ENCODE data around the gene QSER1.
"Not testable (repeated sequence)": the region's sequence is repeated elsewhere in the genome, so short reads cannot be mapped to it uniquely, and the experiment has no call there.

The QSER1 gene

DNA sequence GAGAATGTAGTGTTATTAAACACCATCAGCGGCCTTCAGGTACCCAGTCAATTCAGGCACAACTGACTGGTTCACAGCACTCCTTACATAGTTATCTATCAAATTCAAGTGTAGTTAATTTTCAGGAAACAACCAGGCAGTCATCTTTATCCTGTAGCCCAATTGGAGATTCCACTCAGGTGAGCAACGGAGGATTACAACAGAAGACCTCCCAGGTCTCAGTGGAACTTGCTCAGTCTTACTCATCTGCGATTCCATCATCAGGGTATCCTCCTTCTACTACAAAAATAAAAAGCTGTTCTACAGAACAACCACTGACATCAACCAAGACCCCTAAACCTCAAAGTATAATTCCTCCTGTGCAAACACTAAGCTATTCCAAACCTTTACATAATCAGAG lies 39.6 kb downstream of the QSER1 start:
- no peak for DNase-seq (ENCODE audit: low read depth, low spot score)

DNA sequence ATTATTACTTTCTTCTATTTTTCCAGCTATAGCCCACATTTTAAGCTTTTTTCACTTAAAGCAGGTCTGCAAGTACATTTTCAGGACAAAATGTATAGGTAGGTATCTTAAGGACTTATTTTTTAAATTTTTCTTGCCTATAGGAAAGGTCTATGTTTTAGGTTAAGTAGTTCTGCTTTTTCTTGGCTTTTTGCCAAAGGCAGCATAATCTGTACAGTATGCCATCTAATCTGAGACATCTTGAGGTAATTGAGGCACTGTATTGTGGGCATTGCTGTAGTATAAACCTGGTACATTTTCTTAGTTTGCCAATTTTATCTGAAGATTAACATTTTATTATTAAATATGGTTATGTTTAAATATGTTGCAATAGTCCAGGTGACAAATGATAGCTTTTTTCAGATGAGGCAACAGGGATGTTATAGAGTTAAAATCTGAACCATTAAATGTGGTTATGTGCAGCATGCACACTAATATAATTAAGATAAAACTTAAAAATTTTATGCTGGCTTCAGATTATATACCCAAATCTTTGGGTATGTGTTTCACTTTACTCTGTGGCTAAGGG lies 42.9 kb downstream of the QSER1 start:
- no peak for DNase-seq (ENCODE audit: low read depth, low spot score)

DNA sequence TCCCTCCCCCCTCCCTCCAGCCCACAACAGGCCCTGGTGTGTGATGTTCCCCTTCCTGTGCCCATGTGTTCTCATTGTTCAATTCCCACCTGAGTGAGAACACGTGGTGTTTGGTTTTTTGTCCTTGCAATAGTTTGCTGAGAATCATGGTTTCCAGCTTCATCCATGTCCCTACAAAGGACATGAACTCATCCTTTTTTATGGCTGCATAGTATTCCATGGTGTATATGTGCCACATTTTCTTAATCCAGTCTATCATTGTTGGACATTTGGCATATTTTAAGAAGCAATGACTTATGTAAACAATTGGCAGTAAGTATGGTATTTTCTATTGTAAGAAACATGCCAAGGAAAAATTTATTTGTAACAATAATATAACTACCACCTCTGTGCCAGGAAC lies 43.6 kb downstream of the QSER1 start:
- not testable (repeated sequence) for DNase-seq (ENCODE audit: low read depth, low spot score)

DNA sequence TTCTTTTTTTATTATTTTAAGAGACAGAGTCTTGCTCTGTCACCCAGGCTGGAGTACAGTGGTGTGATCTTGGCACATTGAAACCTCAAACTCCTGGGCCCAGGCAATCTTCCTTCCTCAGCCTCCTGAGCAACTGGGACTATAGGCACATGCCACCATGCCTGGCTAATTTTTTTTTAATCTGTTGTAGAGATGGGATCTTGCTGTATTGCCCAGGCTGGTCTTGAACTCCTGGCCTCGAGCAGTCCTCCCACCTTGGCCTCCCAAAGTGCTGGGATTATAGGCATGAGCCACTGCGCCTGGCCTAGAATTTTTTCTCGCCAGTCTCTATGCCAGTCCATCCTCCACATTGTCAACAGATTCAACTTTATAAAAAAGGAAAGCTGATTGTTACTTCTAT lies 44.7 kb downstream of the QSER1 start:
- DNase-seq (ENCODE audit: low read depth, low spot score) = not testable (repeated sequence)

DNA sequence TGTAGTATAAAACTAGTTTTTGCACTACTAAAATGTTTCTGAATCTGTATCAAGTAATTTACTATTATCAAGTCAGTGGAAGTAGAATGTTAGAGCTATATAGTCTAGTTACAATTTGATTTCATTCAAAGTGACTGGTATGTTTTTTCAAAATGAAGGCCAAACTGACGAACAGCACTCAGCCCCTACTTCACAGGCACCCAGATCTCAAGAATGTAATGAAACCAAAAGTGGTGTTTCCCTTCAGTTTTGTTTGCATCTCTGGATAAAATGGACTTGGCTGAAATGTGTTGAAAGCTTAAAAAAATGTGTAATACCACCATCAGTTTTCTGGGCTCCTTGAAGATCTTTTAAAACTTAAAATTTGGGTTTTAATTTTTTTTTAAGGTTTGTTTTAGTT lies 46.4 kb downstream of the QSER1 start:
- DNase-seq (ENCODE audit: low read depth, low spot score) = no peak

DNA sequence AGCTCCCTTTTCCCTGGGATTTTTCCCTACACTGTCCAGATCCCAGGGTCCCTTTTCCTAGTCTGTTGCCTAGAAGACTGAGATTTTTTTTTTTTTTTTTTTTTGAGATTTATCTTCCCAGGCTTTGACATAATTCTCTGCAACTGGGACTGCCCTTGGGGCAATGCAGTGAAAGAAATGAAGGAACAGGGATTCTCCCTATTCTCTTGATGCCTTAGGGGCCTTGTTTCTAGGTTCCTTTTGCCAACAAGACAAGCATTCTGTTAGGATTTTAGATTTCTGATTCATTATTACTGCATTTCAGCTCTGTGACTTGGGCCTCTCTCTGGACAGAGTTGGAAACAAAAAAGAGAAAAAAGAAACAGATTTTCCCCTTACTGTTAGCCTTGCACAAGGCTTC lies 47.3 kb downstream of the QSER1 start:
- DNase-seq (ENCODE audit: low read depth, low spot score) = no peak

DNA sequence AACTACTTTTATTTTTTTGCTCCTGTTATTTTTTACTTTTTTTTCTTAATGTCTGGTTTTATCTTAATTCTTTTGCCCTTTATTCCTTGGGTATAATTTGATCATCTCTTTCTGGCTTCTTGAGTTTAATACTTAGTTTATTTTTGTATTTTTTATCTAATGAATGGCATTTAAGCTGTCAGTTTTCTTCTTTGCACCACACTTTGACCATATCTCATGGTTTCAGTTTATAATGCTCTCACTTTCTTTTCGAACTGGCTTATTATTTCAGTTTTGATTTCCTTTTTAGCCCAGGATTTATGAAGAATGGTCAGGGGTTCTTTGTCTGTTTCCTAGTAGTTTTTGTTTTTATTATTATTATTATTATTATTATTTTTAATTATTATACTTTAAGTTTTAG lies 48.3 kb downstream of the QSER1 start:
- no peak for DNase-seq (ENCODE audit: low read depth, low spot score)

DNA sequence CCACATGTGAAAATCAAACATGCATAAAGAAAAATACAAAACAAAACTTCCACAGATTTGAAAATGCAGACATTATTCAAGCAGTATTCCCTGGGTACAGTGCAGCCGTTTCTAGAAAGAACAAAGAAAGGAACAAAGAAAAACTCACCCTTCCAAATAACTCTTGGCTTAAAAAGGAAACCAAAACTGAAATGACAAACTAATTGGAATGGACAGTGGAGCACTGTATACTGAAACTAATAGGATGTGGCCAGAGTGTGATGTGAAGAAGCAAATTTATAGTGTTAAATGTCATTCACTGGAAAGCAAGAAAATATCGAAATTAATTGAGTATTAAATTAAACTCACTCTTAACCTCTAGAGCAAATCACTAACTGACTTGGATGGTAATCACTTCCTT lies 55.4 kb downstream of the QSER1 start:
- DNase-seq (ENCODE audit: low read depth, low spot score) = no peak

DNA sequence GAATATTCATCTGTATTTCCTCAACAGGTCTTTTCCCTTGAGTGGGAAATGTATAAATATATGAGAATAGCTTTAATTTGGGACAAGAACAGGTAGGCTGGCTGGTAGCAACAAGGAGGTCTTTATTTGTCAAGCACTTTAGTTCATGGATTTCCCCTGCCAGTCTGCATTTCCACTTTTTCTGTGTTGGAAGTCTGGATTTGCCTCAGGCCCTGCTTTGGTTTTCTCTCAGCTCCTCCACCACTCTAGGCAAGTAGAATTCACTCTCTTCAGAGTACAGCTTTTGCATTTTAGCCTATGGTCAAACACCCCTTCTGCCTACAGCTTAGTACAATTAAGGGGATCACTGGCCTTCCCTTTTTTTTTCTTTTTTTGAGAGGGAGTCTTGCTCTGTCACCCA lies 57.1 kb downstream of the QSER1 start:
- DNase-seq (ENCODE audit: low read depth, low spot score) = no peak

DNA sequence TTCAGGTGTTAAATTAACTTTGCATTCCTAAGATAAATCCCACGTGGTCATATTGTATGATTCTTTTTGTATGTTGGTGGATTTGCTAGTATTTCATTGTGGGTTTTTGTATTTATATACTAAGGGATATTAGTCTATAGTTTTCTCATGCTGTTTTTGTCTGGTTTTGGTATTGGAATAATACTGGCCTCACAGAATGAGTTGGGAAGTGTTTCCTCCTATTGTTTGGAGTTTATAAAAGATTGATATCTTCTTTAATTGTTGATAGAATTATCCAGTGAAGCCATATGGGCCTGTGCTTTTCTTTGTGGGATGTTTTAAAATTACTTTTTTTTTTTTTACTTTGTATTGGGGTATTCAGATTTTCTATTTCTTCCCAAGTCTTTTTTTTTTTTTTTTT lies 59.8 kb downstream of the QSER1 start:
- no peak for DNase-seq (ENCODE audit: low read depth, low spot score)

DNA sequence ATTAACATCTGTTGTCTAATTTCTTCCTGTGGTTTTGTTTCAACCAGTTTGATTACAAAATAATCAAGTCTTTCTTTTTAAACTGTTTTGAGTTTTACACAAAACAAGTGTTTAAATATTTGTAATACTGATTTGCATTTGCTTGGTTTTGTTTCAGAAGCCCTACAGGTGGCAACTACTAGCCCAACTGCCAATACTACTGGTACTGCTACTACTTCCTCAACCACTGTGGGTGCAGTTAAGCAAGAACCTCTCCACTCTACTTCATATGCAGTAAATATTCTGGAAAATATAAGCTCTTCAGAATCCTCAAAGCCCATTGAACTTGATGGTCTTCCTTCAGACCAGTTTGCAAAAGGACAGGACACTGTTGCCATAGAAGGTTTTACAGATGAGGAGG lies 61.1 kb downstream of the QSER1 start:
- DNase-seq (ENCODE audit: low read depth, low spot score) = no peak

DNA sequence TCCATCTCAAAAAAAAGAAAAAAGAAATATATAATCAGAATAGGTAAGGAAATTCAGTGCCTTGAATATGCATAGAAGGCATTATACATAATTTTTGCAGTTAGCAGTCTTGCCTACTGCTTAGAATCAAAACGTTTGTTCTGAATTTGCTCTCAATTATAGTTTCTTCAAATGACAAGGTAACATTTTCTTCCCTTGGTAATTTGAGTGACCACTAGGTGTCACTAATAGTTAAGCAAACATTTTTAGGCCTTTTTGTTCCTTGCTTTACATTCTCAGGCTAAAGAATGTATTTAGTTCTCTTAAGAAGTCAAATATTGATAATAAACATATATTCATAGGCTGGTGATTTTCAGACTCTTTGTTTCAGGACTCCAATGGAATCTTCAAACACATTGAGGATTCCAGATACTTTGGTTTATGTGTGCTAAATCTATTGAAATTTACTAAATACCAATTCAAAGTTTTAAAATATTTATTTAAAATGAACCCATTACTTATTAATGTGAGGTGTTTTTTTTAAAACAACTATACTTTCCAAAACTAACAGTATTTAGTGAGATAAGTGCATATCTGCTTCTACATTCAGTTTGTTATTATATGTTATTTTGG lies 68.0 kb downstream of the QSER1 start:
- peak; percentile 65 for DNase-seq (ENCODE audit: low read depth, low spot score)

DNA sequence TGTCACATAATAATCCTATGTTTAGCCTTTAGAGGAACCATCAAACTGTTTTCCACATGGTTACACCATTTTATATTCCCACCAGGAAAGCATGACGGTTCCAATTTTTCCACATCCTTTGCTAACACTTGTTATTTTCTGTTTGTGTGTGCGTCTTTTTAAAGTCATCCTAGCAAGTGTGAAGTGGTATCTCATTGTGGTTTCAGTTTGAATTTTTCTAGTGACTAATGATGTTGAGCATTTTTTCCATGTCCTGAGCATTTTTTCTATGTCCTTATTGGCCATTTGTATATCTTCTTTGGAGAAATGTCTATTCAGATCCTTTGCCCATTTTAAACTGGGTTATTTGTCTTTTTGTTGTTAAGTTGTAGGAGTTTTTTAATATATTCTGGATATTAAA lies 69.4 kb downstream of the QSER1 start:
- DNase-seq (ENCODE audit: low read depth, low spot score) = peak; percentile 60

DNA sequence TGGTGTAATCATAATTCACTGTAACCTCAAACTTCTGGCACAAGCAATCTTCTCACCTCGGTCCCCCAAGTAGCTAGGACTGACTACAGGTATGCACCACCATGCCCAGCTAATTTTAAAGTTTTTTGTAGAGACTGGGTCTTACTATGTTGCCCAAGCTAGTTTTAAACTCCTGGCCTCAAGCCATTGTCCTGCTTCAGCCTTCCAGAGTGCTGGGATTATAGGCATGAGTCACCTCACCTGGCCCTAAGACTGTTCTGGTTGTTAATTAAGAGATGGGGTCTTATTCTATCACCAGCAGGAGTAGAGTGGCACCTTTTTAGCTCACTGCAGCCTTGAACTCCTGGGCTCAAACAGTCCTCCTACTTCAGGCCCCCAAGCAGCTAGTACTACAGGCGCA lies 71.1 kb downstream of the QSER1 start:
- peak; percentile 8 for DNase-seq (ENCODE audit: low read depth, low spot score)

DNA sequence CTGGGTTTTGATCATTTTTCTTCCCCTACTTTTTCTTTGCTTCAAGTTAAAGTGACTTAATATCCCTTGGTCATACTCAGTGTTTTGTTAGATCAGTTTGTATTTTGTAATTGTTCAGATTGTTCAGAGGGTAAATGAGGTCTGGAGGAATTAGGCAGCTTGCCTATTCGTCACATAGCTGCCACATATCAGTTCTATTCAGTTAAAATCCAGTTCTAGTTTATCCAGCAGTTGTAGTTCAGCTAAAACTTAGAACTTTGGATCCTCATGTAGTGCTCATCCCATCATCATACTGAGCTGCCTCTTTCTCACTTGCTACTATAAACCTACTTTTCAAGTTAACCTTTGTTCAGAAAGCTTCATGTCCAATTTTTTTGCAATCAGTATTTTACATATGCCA lies 75.9 kb downstream of the QSER1 start:
- DNase-seq (ENCODE audit: low read depth, low spot score) = no peak

DNA sequence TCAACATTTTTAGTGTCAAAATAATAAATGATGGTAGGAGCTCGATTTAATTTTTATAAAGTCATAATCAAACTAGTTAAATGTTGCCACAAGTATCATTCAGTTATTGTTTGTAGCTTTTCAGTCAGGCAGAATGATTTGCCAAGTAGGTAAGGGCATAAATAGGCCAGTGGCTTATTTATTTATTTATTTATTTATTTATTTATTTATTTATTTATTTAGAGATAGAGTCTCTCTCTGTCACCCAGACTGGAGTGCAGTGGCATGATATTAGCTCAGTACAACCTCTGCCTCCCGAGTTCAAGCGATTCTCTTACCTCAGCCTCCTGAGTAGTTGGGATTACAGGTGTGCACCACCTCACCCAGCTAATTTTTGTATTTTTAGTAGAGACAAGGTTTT lies 79.6 kb downstream of the QSER1 start:
- DNase-seq (ENCODE audit: low read depth, low spot score) = not testable (repeated sequence)

DNA sequence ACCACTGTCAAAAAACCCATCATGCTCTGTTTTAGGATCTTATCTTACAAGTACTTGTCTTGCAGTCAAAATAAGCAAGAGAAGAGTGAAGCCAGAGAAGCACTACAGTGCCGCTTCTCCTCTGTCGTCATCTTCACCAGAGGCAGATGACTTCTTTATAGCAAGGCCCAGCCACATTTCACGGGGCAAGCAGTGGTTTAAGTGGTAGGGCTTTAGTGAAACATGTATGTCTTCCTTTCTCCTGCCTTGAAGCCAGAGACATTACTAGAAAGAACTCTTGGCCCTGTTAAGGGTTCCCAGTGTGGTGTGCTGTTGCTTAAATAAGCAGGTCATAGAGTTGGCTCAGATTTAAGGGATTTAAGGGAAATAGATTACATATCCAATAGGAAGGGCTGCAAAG lies 80.2 kb downstream of the QSER1 start:
- no peak for DNase-seq (ENCODE audit: low read depth, low spot score)

DNA sequence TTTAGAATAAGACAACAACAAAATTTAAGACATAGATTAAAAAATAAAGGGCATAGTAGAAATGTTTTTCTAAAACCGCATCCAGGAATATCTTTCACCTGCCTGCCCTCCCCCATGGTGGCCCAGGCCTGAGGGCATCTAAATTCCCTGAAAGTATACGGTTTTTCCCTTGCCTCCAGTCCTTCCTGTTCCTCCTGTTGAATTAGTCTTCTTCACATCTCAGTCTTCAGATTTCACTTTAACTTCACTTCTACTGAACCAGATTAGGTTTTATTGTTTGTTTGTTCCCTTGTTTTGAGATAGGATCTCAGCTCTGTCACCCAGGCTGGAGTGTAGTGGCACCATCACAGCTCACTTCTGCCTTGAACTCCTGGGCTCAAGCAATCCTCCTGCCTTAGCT lies 90.0 kb downstream of the QSER1 start:
- no peak for DNase-seq (ENCODE audit: low read depth, low spot score)

DNA sequence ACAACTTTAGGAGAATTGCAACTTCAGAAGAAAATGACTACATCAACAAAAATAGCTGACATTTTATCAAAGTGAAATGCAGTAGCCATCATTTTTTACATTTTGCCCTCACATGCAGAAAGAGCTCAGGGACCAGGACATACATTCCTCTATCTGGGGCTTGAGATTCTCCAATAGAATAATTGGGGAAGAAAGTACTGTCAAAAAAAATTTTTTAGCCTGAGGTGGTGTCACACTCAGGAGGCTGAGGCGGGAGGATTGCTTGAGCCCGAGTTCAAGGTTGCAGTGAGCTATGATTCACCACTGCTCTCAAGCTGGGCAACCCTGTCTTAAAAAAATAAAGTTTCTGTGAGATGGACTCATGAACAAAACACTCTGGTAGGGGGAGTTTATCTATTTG lies 90.9 kb downstream of the QSER1 start:
- DNase-seq (ENCODE audit: low read depth, low spot score) = no peak

DNA sequence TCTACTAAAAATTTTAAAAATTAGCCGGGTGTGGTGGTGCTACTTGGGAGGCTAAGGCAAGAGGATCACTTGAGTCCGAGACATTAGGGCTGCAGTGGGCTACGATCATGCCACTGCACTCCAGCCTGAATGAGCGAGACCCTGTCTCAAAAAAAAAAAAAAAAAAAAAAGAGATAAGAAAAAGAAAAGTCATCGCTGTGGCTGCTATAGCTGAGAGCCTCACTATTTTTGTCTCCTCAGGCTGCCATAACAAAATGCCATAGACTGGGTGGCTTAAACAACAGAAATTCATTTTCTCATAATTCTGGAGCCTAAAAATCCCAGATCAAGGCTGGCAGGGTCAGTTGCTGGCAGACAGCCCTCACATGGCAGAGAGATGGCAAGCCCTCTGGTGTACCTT lies 93.0 kb downstream of the QSER1 start:
- DNase-seq (ENCODE audit: low read depth, low spot score) = no peak

DNA sequence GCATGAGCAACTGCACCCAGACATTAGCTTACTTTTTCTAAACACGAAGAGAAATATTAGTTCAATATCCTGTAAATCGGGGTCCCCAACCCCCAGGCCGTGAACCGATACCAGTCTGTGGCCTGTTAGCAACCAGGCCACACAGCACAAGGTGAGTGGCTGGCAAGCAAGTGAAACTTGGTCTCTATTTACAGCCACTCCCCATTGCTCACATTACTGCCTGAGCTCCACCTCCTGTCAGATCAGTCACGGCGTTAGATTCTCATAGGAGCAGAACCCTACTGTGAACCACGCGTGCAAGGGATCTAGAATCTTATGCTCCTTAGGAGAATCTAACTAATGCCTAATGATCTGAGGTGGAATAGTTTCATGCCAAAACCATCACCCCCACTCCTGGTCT lies 95.2 kb downstream of the QSER1 start:
- no peak for DNase-seq (ENCODE audit: low read depth, low spot score)

DNA sequence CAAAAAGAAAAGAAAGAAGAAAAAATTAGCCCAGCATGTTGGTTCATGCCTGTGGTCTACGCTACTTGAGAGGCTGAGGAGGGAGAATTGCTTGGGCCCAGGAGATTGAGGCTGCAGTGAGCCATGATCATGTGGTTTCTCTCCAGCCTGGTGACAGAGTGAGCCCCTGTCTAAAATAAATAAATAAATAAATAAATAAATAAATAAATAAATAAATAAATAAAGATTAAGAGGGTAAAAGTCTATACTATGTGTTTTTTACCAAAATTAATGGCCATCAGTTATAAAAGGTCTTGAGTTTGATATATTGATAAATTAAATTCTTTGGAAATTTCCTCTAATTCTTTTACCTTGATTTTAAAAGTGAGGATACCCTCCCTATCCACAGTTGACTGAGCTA lies 97.9 kb downstream of the QSER1 start:
- DNase-seq (ENCODE audit: low read depth, low spot score) = no peak

DNA sequence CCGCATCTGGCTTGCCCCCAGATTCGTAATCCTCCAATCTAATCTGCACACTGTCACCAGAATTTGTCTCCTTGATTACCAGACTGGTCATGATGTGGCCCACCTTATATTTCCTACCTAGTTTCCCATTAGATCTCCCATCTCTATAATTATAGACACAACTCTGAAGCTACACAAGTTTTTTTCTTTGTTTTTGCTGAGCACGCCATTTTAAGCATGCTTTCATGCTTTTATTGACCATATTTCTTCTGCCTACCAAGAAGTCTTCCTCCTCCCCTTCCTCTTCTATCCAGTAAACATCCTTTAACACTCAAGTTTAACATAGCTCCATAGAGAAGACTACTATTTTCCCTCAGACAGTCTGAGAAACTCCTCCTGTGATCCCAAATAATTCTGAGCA lies 98.8 kb downstream of the QSER1 start:
- DNase-seq (ENCODE audit: low read depth, low spot score) = no peak

DNA sequence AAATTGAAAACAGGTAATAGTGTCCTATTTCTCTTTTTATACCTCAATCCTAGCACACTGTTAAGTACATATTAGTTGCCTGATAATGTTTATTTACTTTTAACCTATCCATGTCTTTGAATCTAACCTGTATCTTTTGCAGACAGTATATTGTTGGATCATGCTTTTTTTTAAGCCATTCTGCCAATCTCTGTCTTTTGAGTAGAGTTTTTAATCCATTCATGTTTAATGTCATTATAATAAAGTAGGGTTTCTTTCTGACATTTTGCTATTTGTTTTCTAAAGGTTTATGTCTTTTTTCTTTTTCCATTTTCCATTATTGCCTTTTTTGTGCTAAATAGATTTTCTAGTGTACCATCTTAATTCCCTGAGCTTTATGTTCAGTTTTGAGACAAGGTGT lies 99.3 kb downstream of the QSER1 start:
- DNase-seq (ENCODE audit: low read depth, low spot score) = no peak
